Smooth muscle cell (in vitro differentiated cells): Measurements from ENCODE around the gene ERBB3. TPM values are rescaled to one million over a fixed set of nuclear protein-coding genes. Genes with fewer than 3 reads are reported as not detected.

Experiments
- DNase-seq: peaks from one replicate; lab custom pipeline; 2025; ENCODE audit not compliant: unreplicated experiment; lab: John Stamatoyannopoulos, UW
- H2AFZ ChIP-seq: fragments of 200-600 bp; sonication (generic); 2 replicates; pipeline ENCODE4 v1.6.0; 2016; ENCODE audit warnings: antibody characterized with exemption, low read depth, mild to moderate bottlenecking
- H3F3A ChIP-seq: fragments of 200-600 bp; sonication (generic); 2 replicates; pipeline ENCODE4 v1.6.0; 2017; ENCODE audit warnings: antibody characterized with exemption, low read depth
- H3K27ac ChIP-seq: fragments of 200-600 bp; sonication (generic); 2 replicates; pipeline ENCODE4 v1.5.1; 2016; ENCODE audit warnings: low read depth, mild to moderate bottlenecking
- H3K27me3 ChIP-seq: fragments of 200-600 bp; sonication (generic); 2 replicates; pipeline ENCODE4 v1.6.1; 2016; ENCODE audit warnings: low read depth, mild to moderate bottlenecking
- H3K36me3 ChIP-seq: fragments of 200-600 bp; sonication (generic); 2 replicates; pipeline ENCODE4 v1.5.1; 2016; ENCODE audit warnings: low read depth
- H3K4me1 ChIP-seq: fragments of 200-600 bp; sonication (generic); 2 replicates; pipeline ENCODE4 v1.5.1; 2016; ENCODE audit warnings: low read depth
- H3K4me2 ChIP-seq: fragments of 200-600 bp; sonication (generic); 2 replicates; pipeline ENCODE4 v1.6.0; 2016; ENCODE audit warnings: mild to moderate bottlenecking
- H3K4me3 ChIP-seq: fragments of 200-600 bp; sonication (generic); 2 replicates; pipeline ENCODE4 v1.5.1; 2016; ENCODE audit warnings: mild to moderate bottlenecking
- H3K79me2 ChIP-seq: fragments of 200-600 bp; sonication (generic); 2 replicates; pipeline ENCODE4 v1.6.0; 2016; ENCODE audit warnings: low read depth, mild to moderate bottlenecking
- H3K9ac ChIP-seq: fragments of 200-600 bp; sonication (generic); 2 replicates; pipeline ENCODE4 v1.6.0; 2016; ENCODE audit warnings: low read depth
- H3K9me3 ChIP-seq: fragments of 200-600 bp; sonication (generic); replicated peaks from 2 replicates; pipeline ENCODE4 v1.5.1; 2016; ENCODE audit warnings: low read depth
- H4K20me1 ChIP-seq: fragments of 200-600 bp; sonication (generic); 2 replicates; pipeline ENCODE4 v1.6.0; 2016; ENCODE audit warnings: low read depth
- WGBS: methylation state at CpG from one replicate; pipeline ENCODE4 v1.1.7; 2016; ENCODE audit warnings: low lambda C conversion rate; 5-methylcytosine and 5-hydroxymethylcytosine counted together
- polyA plus RNA-seq: library from polyadenylated mRNA; unstranded; fragments of >200 nt; fragmentation: Nextera tagmentation; extraction: Ambion mirVana; gene quantifications from 2 replicates; pipeline ENCODE4 v1.2.1, GENCODE V29; 2016
- total RNA-seq: library from RNA; depleted of rRNA; stranded (reverse); fragments of >200 nt; gene quantifications from 2 replicates; pipeline ENCODE4 v1.2.3, GENCODE V29; 2014
- TF ChIP-seq, protein P1 (sequence below): fragments of 200-600 bp; sonication (generic); IDR thresholded peaks from 2 replicates; pipeline ENCODE4 v1.5.1; 2017; ENCODE audit warnings: borderline replicate concordance, mild to moderate bottlenecking, antibody characterized with exemption; ENCODE audit not compliant: insufficient read depth, poor library complexity, severe bottlenecking

The ERBB3 gene
- total and polyA plus RNA-seq, 2 experiments from 2014 or later = 1.2 to 9.2 TPM

DNA sequence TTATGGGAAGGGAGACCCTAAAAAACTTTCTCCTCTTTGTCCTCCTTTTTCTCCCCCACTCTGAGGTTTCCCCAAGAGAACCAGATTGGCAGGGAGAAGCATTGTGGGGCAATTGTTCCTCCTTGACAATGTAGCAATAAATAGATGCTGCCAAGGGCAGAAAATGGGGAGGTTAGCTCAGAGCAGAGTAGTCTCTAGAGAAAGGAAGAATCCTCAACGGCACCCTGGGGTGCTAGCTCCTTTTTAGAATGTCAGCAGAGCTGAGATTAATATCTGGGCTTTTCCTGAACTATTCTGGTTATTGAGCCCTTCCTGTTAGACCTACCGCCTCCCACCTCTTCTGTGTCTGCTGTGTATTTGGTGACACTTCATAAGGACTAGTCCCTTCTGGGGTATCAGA lies 42.8 kb upstream of the ERBB3 start:
- H3K79me2 ChIP-seq = peaks cover 2% of the 10 kb centered on the region
- H2AFZ ChIP-seq = no peak overlapping the region
- 90% methylated on average over 2 of the region's 2 CpGs for WGBS
- TF ChIP-seq, protein P1, sequence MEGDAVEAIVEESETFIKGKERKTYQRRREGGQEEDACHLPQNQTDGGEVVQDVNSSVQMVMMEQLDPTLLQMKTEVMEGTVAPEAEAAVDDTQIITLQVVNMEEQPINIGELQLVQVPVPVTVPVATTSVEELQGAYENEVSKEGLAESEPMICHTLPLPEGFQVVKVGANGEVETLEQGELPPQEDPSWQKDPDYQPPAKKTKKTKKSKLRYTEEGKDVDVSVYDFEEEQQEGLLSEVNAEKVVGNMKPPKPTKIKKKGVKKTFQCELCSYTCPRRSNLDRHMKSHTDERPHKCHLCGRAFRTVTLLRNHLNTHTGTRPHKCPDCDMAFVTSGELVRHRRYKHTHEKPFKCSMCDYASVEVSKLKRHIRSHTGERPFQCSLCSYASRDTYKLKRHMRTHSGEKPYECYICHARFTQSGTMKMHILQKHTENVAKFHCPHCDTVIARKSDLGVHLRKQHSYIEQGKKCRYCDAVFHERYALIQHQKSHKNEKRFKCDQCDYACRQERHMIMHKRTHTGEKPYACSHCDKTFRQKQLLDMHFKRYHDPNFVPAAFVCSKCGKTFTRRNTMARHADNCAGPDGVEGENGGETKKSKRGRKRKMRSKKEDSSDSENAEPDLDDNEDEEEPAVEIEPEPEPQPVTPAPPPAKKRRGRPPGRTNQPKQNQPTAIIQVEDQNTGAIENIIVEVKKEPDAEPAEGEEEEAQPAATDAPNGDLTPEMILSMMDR = no peak
- no peaks in the 10 kb centered on the region for H4K20me1 ChIP-seq
- no peak overlapping the region for H3K4me3 ChIP-seq
- H3K9me3 ChIP-seq = no peaks in the 10 kb centered on the region
- H3K27ac ChIP-seq = no peak overlapping the region
- H3K4me1 ChIP-seq = peaks cover 8% of the 10 kb centered on the region
- H3K4me2 ChIP-seq = no peak overlapping the region
- no peaks in the 10 kb centered on the region for H3K27me3 ChIP-seq
- H3F3A ChIP-seq = peaks cover 8% of the 10 kb centered on the region
- H3K36me3 ChIP-seq = peaks cover 3% of the 10 kb centered on the region
- no peak overlapping the region for H3K9ac ChIP-seq
- no peak for DNase-seq

DNA sequence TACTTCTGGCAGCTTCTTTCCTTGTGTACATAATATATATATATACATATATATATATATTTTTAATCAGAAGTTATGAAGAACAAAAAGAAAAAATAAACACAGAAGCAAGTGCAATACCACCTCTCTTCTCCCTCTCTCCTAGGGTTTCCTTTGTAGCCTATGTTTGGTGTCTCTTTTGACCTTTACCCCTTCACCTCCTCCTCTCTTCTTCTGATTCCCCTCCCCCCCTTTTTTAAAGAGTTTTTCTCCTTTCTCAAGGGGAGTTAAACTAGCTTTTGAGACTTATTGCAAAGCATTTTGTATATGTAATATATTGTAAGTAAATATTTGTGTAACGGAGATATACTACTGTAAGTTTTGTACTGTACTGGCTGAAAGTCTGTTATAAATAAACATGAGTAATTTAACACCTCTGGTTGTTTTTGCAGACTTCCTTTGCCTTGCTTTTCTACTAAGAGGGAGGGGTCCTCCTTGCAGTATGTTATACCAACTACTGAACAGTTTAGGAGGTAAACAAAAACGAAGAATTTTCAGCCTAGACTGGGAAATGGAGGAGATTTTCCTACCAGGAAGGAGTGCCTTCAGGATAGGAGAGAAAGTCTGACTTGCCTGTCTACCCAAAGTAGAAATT lies 41.8 kb upstream of the ERBB3 start:
- H3K4me1 ChIP-seq = peaks cover 12% of the 10 kb centered on the region
- no peak overlapping the region for H3K27ac ChIP-seq
- no peaks in the 10 kb centered on the region for H3K36me3 ChIP-seq
- H3K9me3 ChIP-seq = no peaks in the 10 kb centered on the region
- no peak overlapping the region for H2AFZ ChIP-seq
- no peak overlapping the region for H3K4me2 ChIP-seq
- TF ChIP-seq, protein P1 = no peak
- DNase-seq = no peak
- 91% methylated on average over 2 of the region's 2 CpGs for WGBS
- no peak overlapping the region for H3K4me3 ChIP-seq
- H3F3A ChIP-seq = peaks cover 14% of the 10 kb centered on the region
- H3K27me3 ChIP-seq = no peaks in the 10 kb centered on the region
- H3K9ac ChIP-seq = no peak overlapping the region
- peaks cover 8% of the 10 kb centered on the region for H4K20me1 ChIP-seq
- peaks cover 12% of the 10 kb centered on the region for H3K79me2 ChIP-seq

DNA sequence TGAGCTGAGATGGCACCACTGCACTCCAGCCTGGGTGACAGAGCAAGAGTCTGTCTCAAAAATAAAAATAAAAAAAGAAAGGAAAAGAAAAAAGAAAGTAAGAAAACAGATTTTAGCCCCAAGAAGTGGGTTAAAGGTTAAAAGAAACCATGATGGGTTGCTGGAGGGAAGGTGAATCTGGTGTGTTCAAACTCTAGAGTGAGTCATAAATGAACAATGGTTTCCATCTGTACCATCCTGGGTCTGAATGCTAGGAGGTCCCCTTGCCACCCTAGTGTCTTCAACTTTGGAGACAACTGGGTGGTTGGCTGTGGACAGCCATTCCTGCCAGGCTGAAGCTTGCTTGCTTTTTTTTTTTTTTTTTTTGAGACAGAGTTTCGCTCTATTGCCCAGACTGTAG lies 39.8 kb upstream of the ERBB3 start:
- no peak overlapping the region for H2AFZ ChIP-seq
- no peak overlapping the region for H3K4me2 ChIP-seq
- H3K4me1 ChIP-seq = peaks cover 16% of the 10 kb centered on the region
- no peaks in the 10 kb centered on the region for H3K36me3 ChIP-seq
- H3K4me3 ChIP-seq = no peak overlapping the region
- no peak overlapping the region for H3K9ac ChIP-seq
- H3K9me3 ChIP-seq = no peaks in the 10 kb centered on the region
- H3K27me3 ChIP-seq = no peaks in the 10 kb centered on the region
- peaks cover 31% of the 10 kb centered on the region for H3K79me2 ChIP-seq
- DNase-seq = no peak
- no peak overlapping the region for H3K27ac ChIP-seq
- peaks cover 29% of the 10 kb centered on the region for H3F3A ChIP-seq
- peaks cover 17% of the 10 kb centered on the region for H4K20me1 ChIP-seq
- 100% methylated on average over 1 of the region's 1 CpG for WGBS
- TF ChIP-seq, protein P1 = no peak
